Measurements from ENCODE around the gene SPART. TPM values are rescaled to one million over a fixed set of nuclear protein-coding genes. Genes with fewer than 3 reads are reported as not detected.

The SPART gene
- total RNA-seq, result 146 and 205 TPM in 2 replicates

DNA sequence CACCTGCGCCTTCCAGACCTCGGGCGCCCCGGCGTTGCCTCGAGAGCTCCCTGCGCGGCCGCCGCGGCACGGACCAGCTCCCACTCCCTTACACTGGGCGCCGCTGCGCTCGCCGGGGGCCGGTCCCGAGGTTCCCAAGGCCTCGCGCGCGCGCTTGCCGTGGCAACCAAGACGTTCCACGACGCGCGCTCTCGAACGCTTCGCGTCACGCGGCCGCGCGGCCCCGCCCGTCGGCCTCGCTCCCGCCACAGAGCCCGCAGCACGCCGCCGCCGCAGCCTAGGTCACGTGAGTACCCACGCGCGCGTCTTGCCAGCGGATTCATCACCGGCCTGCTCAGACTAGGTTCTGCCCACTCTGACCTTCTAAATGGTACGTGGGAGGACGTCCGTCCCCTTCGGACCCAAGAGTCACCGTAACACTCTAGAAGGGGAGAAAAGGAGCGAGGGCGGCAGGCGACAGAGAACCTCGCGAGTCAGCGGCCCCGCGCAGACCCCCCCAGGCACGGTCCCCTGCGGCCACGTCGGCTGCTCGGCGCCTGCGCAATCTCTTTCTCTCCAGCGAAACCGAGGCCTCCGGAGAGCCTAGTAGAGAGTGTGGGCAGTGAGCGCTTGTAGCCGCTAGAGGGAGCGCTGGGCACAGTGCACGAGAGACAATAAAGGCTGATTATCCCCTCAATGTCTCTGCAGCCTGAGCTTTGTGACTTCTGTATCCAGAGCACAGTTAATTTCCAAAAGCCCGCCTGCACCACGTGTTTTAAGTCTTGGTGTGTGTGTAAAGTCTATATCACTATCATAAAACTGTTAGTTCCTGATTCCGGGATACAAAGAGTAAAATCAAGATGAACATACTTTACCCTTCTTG is at the start of gene SPART:
SPART (minus strand) TSS at position 173 of the 862 bp plus-strand sequence. CDS start 10,564 bp downstream, outside the sequence.

DNA sequence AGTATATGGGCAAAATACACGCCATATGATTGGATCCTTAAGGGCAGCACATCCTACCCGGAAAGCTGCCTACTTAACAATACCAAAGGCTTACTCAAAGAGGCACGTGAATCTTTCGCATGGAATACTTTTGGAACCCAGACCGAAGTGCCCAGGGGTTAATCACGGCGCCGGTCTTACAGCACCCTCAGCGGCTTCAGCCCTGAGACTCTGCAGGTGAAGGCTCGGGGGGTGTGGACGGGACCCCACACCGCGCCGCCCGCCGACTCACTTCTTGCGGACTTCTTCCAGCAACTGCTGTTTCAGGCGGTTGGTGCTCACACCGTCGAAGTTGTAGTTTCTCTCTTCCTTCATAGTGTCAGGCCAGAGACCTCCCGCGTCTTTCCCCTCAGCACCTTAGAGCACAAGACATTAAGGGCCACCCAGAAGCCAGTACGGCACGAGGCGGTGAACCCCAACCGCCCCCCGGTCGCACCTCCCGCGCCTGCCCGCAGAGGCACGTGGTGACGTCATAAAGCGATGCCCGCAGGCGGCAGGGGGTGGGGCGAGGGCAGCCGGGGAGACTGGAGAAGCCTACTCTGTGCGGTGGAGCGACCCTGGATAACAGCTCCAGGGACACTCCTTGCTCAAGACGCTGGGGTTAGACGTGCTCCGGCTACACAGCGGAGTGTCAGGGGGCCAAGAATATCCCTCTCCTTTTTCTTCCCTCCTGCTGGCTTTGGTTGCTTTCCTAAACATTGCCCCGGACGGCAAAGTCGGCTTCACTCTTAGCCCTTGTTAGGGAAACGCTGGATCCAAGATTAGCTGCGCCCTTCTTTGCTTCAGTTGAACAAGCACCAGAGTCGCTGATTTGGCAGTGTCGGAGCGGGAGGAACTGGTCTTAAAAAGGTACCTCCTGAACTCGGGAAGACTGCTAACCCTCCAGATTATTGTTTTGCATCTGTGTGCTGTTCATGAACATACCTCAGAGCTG is 48.5 kb downstream of the SPART start, which contains the start of gene CCDC169:
CCDC169 (minus strand) TSS at position 449 of the 973 bp plus-strand sequence; CDS start at position 354, 95 bp downstream.

Other genes starting within 250 kb of the SPART start
- 1.8 and 6.0 TPM in 2 replicates for gene DCLK1, start 215.0 kb downstream of the SPART start, total RNA-seq
- 0.43 and 0.83 TPM in 2 replicates for gene SOHLH2, start 131.8 kb downstream of the SPART start, total RNA-seq
- 2.3 and 4.3 TPM in 2 replicates for gene CCDC169, start 48.6 kb downstream of the SPART start, total RNA-seq
- 1.4 and 3.0 TPM in 2 replicates for gene CCNA1, start 86.1 kb upstream of the SPART start, total RNA-seq